ENCODE results near the gene SLC2A1. TPM values are rescaled to one million over a fixed set of nuclear protein-coding genes. Genes with fewer than 3 reads are reported as not detected.
A peak's percentile ranks its signal among the peaks of the same experiment; 100 is the strongest.

SLC2A1 gene
- polyA plus RNA-seq, 1 donor from 2014 or later: 90.6 TPM

DNA sequence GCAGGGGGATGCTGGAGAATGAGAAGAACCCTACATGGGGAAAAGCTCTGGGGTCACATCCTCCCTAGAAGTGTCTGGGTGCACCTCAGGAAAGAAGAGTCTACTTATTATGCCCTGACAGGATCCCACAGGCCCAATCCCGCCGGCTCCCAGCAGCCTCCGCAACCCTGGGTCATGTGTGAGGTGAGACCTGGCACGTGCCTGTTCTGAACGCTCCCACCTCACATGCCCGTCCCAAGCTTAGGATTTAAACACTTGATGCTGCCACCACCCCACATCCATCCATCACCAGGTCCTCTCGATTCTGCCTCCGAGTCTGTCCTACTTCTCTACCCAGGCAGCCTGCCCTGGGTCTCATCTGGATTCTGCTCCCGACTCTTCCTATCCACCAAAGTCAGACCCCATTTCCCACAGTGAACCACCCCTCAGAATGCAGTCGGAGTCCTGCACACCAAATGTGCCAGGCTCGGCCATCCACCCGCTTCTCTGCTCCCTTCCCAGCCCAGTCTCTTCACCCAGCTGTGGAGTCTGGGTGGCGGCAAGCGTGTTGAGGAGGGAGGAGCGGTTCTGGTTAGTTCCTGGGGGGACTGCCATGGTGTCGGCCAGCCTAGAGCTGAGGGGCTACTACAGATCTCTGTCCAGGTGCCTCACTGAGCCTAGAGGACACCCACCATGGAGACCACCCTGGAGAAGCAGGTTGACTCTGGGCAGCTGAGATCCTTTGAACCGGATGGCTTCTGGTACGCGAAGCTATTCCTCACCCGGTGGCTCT lies 23.9 kb downstream of the SLC2A1 start:
- Mint-ChIP-seq H3K4me1 (peaks cover 62 to 91% (median 74%) of the 10 kb centered on the region in 3 donors), H3K27me3 (no peaks in the 10 kb centered on the region), H3K36me3 (peaks cover 4% of the 10 kb centered on the region), H3K27ac (peak overlapping the region; percentile 94 to 99 (median 98)), H3K4me3 (peak overlapping the region; percentile 67 to 91 (median 86)), H3K9me3 (no peaks in the 10 kb centered on the region)

DNA sequence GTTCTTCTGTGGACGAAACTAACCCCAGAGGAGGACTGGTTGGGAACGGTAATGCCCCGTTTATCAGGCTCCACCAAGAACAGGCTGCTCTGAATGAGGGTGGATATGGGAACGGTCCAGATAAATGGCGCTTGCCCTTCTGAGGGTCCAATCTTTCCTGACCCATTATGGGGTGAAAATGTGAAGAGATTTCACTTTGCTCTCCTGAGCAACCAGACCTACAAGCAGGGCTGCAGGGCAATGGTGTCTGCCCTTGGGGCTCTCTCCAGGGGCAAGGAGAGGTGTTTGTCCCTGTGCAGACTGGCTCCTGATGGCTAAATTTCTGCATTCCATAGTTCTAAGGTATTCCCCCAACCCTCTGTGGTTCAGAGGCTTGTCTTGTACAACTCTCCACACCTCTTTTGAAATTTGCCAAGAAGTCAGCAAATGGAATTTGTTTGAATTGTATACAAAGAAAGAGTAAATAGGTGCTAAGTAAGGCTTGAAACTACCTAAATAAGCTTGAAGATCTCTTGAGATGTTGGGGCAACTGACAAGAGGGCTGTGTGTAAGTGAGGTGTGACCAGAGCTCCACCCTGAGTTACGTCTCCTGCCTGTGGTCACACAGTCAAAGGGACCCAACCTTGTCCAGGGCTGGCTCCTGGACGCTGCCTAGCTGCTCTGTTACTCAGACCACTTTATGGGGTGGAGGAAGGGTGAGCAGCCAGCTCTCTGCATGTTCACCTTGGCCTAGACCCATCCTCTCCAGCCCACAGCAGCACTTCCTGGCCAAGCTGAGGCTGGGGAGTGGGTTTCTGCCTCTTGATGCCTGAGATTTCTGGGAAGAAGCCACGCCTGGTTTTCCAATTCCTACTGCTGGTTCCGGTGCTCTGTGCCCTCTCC lies 24.8 kb downstream of the SLC2A1 start:
- H3K27me3 Mint-ChIP-seq: no peaks in the 10 kb centered on the region
- H3K4me1 Mint-ChIP-seq: peaks cover 63 to 89% (median 74%) of the 10 kb centered on the region in 3 donors
- H3K36me3 Mint-ChIP-seq: peaks cover 3% of the 10 kb centered on the region
- H3K27ac Mint-ChIP-seq: peak overlapping the region; percentile 98 to 99 (median 99)
- H3K4me3 Mint-ChIP-seq: peak overlapping the region; percentile 49 to 91 (median 76)
- no peaks in the 10 kb centered on the region for H3K9me3 Mint-ChIP-seq

GRCh38 chr1:42933060-42933586 lies 25.5 kb downstream of the SLC2A1 start:
- H3K27me3 Mint-ChIP-seq: no peaks in the 10 kb centered on the region
- peak overlapping the region; percentile 98 to 99 (median 99) for H3K27ac Mint-ChIP-seq
- peaks cover 5% of the 10 kb centered on the region for H3K36me3 Mint-ChIP-seq
- peaks cover 56 to 84% (median 70%) of the 10 kb centered on the region in 3 donors for H3K4me1 Mint-ChIP-seq
- H3K4me3 Mint-ChIP-seq: peak overlapping the region; percentile 74 to 90 (median 86)
- H3K9me3 Mint-ChIP-seq: no peaks in the 10 kb centered on the region

DNA sequence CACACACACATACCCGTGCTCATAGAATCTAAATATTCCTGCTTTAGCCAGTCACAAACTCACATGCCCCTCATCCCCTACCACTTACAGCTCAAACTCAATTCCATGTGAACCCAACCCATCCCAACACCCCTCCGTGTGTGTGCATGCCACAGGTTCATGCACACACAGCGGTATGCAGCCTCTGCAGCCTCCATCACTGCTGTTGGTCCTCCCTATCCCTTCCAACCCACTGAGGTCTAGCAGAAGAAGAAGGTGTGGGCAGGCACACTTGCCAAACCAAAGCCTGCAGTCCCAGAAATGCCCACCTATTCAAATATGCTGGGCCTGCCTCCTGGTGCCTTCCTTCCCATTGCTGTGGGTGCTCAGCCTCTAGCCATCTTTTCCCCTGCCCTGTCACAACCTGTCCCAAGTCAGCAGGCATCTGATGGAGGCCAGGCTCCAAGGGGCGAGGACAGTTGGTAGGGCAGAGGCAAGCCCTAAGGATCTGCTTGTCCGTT lies 26.2 kb downstream of the SLC2A1 start:
- Mint-ChIP-seq H3K9me3 (no peaks in the 10 kb centered on the region), H3K36me3 (peaks cover 9% of the 10 kb centered on the region), H3K27me3 (no peaks in the 10 kb centered on the region), H3K4me3 (peak overlapping the region; percentile 74 to 90 (median 86)), H3K27ac (peak overlapping the region; percentile 98 to 99 (median 99)), H3K4me1 (peaks cover 51 to 78% (median 68%) of the 10 kb centered on the region in 3 donors)

DNA sequence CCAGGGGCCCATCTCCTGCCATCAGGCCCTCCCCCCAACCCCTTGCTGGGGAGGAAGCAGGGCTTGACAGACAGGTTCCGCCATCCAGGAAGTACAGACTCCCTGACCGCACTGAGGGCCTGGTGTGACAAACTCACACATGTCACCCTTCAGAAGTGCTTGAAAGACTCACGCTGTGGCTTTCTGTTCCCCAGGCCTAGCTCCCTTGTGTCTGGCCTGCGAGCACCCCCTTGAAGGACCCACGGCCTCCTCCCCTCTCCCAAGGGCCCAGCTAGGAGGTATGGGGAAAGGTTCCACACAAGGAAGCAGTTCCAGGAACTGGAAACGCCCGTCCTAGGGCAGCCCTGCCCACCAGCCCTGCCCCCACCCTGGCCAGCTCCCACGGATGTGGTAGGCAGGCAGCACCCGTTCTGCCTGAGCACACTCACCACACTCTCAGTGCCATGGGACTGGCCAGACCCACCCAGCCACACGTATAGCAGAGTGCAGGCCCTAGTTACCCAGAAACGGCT lies 26.7 kb downstream of the SLC2A1 start:
- Mint-ChIP-seq H3K36me3 (peaks cover 10% of the 10 kb centered on the region), H3K4me1 (peaks cover 46 to 73% (median 65%) of the 10 kb centered on the region in 3 donors), H3K27me3 (no peaks in the 10 kb centered on the region), H3K27ac (peak overlapping the region; percentile 98 to 99 (median 99)), H3K9me3 (no peaks in the 10 kb centered on the region), H3K4me3 (peak overlapping the region; percentile 74 to 90 (median 86))

- no peaks in the 10 kb centered on the region for H3K27me3 Mint-ChIP-seq
- peak overlapping the region; percentile 74 to 90 (median 86) for H3K4me3 Mint-ChIP-seq
- H3K4me1 Mint-ChIP-seq: peaks cover 40 to 65% (median 60%) of the 10 kb centered on the region in 3 donors
- H3K36me3 Mint-ChIP-seq: peaks cover 10% of the 10 kb centered on the region
- H3K27ac Mint-ChIP-seq: peak overlapping the region; percentile 98 to 99 (median 99)
- H3K9me3 Mint-ChIP-seq: no peaks in the 10 kb centered on the region
These were observed 27.5 kb downstream of the SLC2A1 start for GRCh38 chr1:42931108-42931539.

DNA sequence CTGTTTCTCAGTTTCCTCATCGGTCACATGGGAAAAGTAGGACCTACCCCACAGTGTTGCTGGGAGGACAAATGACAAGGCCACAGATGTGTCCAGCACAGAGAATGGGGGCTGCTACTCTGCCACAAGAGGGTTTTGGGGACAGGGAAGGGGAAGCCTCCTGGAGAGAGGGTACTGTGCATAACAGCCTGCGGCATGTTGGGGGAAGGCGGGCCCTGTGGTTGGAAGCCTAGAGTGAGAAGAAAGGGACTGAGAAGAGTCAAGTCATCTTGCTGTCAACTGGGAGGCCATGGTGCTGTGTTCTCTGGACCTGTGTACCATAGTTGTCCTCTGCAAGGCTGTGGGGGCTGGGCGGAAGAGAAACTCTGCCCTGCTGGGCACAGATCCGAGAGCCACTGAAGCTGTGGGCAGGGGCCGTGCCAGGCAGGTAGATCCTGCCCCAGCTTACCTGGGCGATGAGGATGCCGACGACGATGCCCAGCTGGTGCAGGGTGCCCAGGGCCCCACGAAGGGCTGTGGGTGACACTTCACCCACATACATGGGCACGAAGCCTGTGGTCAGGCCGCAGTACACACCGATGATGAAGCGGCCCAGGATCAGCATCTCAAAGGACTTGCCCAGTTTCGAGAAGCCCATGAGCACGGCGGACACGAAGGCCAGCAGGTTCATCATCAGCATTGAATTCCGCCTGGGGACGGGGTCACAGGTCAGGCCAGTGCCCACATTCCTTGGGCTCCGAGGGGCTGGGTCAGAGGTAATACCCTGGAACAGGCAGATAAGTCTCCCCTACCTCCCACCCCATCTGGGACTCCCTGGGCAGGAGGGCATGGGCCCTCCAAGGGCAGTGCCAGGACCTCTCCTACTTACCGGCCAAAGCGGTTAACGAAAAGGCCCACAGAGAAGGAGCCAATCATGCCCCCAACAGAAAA lies 28.2 kb downstream of the SLC2A1 start:
- peaks cover 10% of the 10 kb centered on the region for H3K36me3 Mint-ChIP-seq
- H3K4me3 Mint-ChIP-seq: peak overlapping the region in 3 of 4 donors; percentile 84 to 90 (median 89)
- H3K27ac Mint-ChIP-seq: peak overlapping the region; percentile 98 to 99 (median 99)
- H3K9me3 Mint-ChIP-seq: no peaks in the 10 kb centered on the region
- H3K27me3 Mint-ChIP-seq: no peaks in the 10 kb centered on the region
- peaks cover 43 to 62% (median 56%) of the 10 kb centered on the region in 3 donors for H3K4me1 Mint-ChIP-seq

GRCh38 chr1:42929434-42930177 lies 29.1 kb downstream of the SLC2A1 start:
- Mint-ChIP-seq H3K4me1 (peaks cover 44 to 59% (median 55%) of the 10 kb centered on the region in 3 donors), H3K4me3 (peak overlapping the region in 3 of 4 donors; percentile 39 to 76 (median 58)), H3K27ac (peak overlapping the region; percentile 71 to 99 (median 84)), H3K9me3 (no peaks in the 10 kb centered on the region), H3K27me3 (no peaks in the 10 kb centered on the region), H3K36me3 (peaks cover 8% of the 10 kb centered on the region)

- Mint-ChIP-seq H3K36me3 (peaks cover 8% of the 10 kb centered on the region), H3K4me3 (peak overlapping the region in 2 of 4 donors; percentile 22 to 76), H3K27ac (peak overlapping the region in 2 of 3 donors; percentile 84 to 94), H3K9me3 (no peaks in the 10 kb centered on the region), H3K27me3 (no peaks in the 10 kb centered on the region), H3K4me1 (peaks cover 46 to 53% (median 47%) of the 10 kb centered on the region in 3 donors)
These were observed 29.8 kb downstream of the SLC2A1 start for GRCh38 chr1:42928859-42929258.

GRCh38 chr1:42927920-42928505 lies 30.7 kb downstream of the SLC2A1 start:
- no peaks in the 10 kb centered on the region for H3K9me3 Mint-ChIP-seq
- peak overlapping the region; percentile 81 to 94 (median 84) for H3K27ac Mint-ChIP-seq
- no peaks in the 10 kb centered on the region for H3K27me3 Mint-ChIP-seq
- peak overlapping the region in 1 of 4 donors; percentile 76 for H3K4me3 Mint-ChIP-seq
- peaks cover 8% of the 10 kb centered on the region for H3K36me3 Mint-ChIP-seq
- H3K4me1 Mint-ChIP-seq: peaks cover 43 to 50% (median 45%) of the 10 kb centered on the region in 3 donors

GRCh38 chr1:42927274-42927841 lies 31.3 kb downstream of the SLC2A1 start:
- H3K9me3 Mint-ChIP-seq: no peaks in the 10 kb centered on the region
- peaks cover 8% of the 10 kb centered on the region for H3K36me3 Mint-ChIP-seq
- H3K27ac Mint-ChIP-seq: peak overlapping the region in 2 of 3 donors; percentile 81 to 84
- peaks cover 40 to 48% (median 41%) of the 10 kb centered on the region in 3 donors for H3K4me1 Mint-ChIP-seq
- peak overlapping the region in 3 of 4 donors; percentile 7 to 69 (median 16) for H3K4me3 Mint-ChIP-seq
- H3K27me3 Mint-ChIP-seq: no peaks in the 10 kb centered on the region

- H3K9me3 Mint-ChIP-seq: no peaks in the 10 kb centered on the region
- peak overlapping the region in 1 of 4 donors; percentile 16 for H3K4me3 Mint-ChIP-seq
- no peaks in the 10 kb centered on the region for H3K27me3 Mint-ChIP-seq
- H3K27ac Mint-ChIP-seq: peak overlapping the region in 1 of 3 donors; percentile 84
- peaks cover 8% of the 10 kb centered on the region for H3K36me3 Mint-ChIP-seq
- H3K4me1 Mint-ChIP-seq: peaks cover 36 to 43% (median 38%) of the 10 kb centered on the region in 3 donors
These were observed 31.8 kb downstream of the SLC2A1 start for GRCh38 chr1:42926879-42927242.

Measured in IgD-negative memory B cell (primary cell).